Activated B cell treated with CpG ODN at 0.5 μM for 24 hours (primary cell): ENCODE data around the gene COG7. TPM values are rescaled to one million over a fixed set of nuclear protein-coding genes. Genes with fewer than 3 reads are reported as not detected.
"Not testable (repeated sequence)": the region's sequence is repeated elsewhere in the genome, so short reads cannot be mapped to it uniquely, and the experiment has no call there.

ENCODE experiments used
- ATAC-seq: fragments of 200-7000 bp; cut with Tn5 transposase; one replicate; pipeline ENCODE4 v1.10.0; 2021; ENCODE audit warnings: low read depth, mild to moderate bottlenecking, moderate library complexity
- CTCF ChIA-PET: fragments of 350-600 bp; sonication (Branson Sonifier 250); formaldehyde crosslinking; loops from one replicate; lab custom pipeline; 2021; ENCODE audit warnings: antibody characterized with exemption; lab: Charles Lee
- POLR2A ChIA-PET: fragments of 350-600 bp; sonication (Branson Sonifier 250); formaldehyde crosslinking; loops from one replicate; lab custom pipeline; 2021; ENCODE audit warnings: antibody characterized with exemption; lab: Charles Lee
- DNase-seq: peaks from one replicate; pipeline ENCODE4 v3.0.0; 2022
- H3K27ac Mint-ChIP-seq: one replicate; pipeline ENCODE4 v1.8.0; 2020; ENCODE audit warnings: mixed read lengths
- H3K27me3 Mint-ChIP-seq: one replicate; pipeline ENCODE4 v1.8.0; 2021; ENCODE audit warnings: mixed read lengths
- H3K36me3 Mint-ChIP-seq: one replicate; pipeline ENCODE4 v1.8.0; 2021; ENCODE audit warnings: low read depth, mixed read lengths
- H3K4me1 Mint-ChIP-seq: one replicate; pipeline ENCODE4 v1.8.0; 2021; ENCODE audit warnings: mixed read lengths
- H3K4me3 Mint-ChIP-seq: one replicate; pipeline ENCODE4 v1.8.0; 2020; ENCODE audit warnings: mild to moderate bottlenecking, mixed read lengths
- H3K9me3 Mint-ChIP-seq: one replicate; pipeline ENCODE4 v1.8.0; 2020; ENCODE audit warnings: mixed read lengths
- intact Hi-C: fragments of 100-400 bp; cut with micrococcal nuclease; formaldehyde crosslinking; loops from one replicate; pipeline ENCODE4 v1.15.1; 2024
- total RNA-seq: library from RNA; stranded (reverse); gene quantifications from 2 replicates; pipeline ENCODE4 v1.2.3, GENCODE V29; 2022
- TF ChIP-seq, protein P1 (sequence below): fragments of 200-600 bp; IDR thresholded peaks from one replicate; pipeline ENCODE4 v1.8.0; 2022; ENCODE audit warnings: antibody characterized with exemption, mild to moderate bottlenecking

Gene COG7
- total RNA-seq, 1 donor from 2014 or later = 20.2 TPM

DNA sequence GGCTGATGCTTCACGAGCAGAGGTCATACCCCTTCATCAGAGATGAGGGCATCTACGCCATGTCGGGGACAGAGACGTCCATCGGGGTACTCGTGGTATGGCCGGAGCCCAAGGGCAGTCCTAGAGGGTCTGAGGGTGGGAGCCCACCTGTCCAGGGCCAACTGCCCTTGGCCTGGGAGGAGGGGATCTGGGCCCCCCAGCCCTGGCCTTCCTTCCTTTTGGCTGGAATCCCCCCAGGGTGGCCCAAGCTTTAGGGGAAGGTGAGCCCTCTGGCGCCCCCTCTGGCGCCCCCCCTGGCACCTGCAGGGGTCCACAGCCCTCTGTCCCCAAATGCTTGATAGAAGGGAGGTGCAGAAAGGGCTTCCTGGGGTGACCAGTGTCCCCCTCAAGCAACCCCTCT lies 81.6 kb downstream of the COG7 start:
- ChIA-PET CTCF (no interaction called here), POLR2A (no interaction called here)
- H3K36me3 Mint-ChIP-seq = no peaks in the 10 kb centered on the region
- no peaks in the 10 kb centered on the region for H3K9me3 Mint-ChIP-seq
- H3K4me3 Mint-ChIP-seq = no peak overlapping the region
- DNase-seq (no peak), ATAC-seq (no peak)
- no peak overlapping the region for H3K27ac Mint-ChIP-seq
- intact Hi-C loops = no loop called here
- TF ChIP-seq, protein P1, sequence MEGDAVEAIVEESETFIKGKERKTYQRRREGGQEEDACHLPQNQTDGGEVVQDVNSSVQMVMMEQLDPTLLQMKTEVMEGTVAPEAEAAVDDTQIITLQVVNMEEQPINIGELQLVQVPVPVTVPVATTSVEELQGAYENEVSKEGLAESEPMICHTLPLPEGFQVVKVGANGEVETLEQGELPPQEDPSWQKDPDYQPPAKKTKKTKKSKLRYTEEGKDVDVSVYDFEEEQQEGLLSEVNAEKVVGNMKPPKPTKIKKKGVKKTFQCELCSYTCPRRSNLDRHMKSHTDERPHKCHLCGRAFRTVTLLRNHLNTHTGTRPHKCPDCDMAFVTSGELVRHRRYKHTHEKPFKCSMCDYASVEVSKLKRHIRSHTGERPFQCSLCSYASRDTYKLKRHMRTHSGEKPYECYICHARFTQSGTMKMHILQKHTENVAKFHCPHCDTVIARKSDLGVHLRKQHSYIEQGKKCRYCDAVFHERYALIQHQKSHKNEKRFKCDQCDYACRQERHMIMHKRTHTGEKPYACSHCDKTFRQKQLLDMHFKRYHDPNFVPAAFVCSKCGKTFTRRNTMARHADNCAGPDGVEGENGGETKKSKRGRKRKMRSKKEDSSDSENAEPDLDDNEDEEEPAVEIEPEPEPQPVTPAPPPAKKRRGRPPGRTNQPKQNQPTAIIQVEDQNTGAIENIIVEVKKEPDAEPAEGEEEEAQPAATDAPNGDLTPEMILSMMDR = no peak
- H3K27me3 Mint-ChIP-seq = no peaks in the 10 kb centered on the region
- no peaks in the 10 kb centered on the region for H3K4me1 Mint-ChIP-seq

DNA sequence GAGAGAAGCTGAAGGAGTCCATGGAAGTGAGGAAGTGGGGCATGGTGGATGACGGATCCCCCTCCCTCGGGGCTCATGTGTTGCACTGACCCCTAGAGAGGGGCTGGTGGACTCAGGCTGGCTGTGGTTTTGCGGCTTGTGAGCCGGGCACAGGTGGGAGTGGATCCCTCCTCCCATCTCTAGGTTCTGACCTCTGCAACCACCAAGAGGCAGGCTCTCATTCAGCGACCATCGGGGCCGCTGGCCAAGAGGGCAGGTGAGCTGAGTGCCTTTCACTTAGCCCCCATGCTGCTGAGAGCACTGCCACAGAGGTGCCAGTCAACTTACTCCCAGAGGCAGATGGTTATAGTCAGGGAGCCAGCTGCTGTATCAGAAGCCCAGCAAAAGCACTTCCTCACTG lies 83.6 kb downstream of the COG7 start:
- H3K36me3 Mint-ChIP-seq = no peaks in the 10 kb centered on the region
- ChIA-PET POLR2A (no interaction called here), CTCF (no interaction called here)
- ATAC-seq = no peak
- H3K27me3 Mint-ChIP-seq = no peaks in the 10 kb centered on the region
- no peak overlapping the region for H3K27ac Mint-ChIP-seq
- no peak for DNase-seq
- TF ChIP-seq, protein P1 = no peak
- intact Hi-C loops = no loop called here
- H3K4me3 Mint-ChIP-seq = no peak overlapping the region
- peaks cover 4% of the 10 kb centered on the region for H3K4me1 Mint-ChIP-seq
- no peaks in the 10 kb centered on the region for H3K9me3 Mint-ChIP-seq

DNA sequence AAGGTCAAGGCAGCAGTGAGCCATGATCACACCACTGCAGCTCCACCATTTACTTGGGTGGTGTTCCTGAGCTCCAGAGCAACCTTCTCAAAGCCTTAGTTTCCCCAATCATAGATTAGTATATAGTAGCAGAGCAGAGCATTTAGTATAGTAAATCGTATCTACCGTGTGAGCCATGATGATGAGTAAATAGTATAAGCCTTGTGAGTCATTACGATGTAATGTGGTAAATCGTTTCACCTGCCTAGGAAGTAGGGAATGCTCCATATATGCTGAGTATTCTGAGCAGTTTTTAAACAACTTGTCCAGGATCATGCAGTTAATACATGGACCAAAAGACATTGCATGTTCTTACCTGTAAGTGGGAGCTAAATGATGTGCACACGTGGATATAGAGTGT lies 84.5 kb downstream of the COG7 start:
- H3K27ac Mint-ChIP-seq = no peak overlapping the region
- DNase-seq (no peak), ATAC-seq (no peak)
- ChIA-PET POLR2A (no interaction called here), CTCF (no interaction called here)
- H3K9me3 Mint-ChIP-seq = no peaks in the 10 kb centered on the region
- no peaks in the 10 kb centered on the region for H3K27me3 Mint-ChIP-seq
- no peak overlapping the region for H3K4me3 Mint-ChIP-seq
- peaks cover 4% of the 10 kb centered on the region for H3K4me1 Mint-ChIP-seq
- intact Hi-C loops = no loop called here
- TF ChIP-seq, protein P1 = no peak
- H3K36me3 Mint-ChIP-seq = no peaks in the 10 kb centered on the region

- CTCF ChIA-PET = no interaction called here
- ATAC-seq = no peak
These were observed 85.0 kb downstream of the COG7 start for GRCh38 chr16:23367988-23368387.

DNA sequence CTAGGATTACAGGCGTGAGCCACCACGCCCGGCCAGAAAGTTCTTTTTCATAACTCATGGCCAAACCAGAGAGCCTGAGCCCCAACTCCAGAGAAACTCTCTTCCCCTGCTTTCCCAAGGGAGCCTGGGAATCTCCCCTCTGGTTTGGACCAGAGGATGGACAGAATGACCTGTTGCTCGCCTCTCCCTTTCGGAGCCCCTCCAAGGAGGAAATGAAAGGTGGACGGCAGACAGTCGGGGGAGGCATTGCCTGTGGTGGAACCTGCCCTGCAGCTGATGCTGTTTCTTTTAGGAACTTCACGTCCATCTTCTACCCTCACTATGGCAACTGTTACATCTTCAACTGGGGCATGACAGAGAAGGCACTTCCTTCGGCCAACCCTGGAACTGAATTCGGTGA lies 85.4 kb downstream of the COG7 start:
- POLR2A ChIA-PET = no interaction called here
- DNase-seq = no peak
- intact Hi-C loops = no loop called here
- no peak for ATAC-seq
- Mint-ChIP-seq H3K27me3 (no peaks in the 10 kb centered on the region), H3K4me3 (no peak overlapping the region), H3K36me3 (no peaks in the 10 kb centered on the region), H3K27ac (no peak overlapping the region), H3K9me3 (no peaks in the 10 kb centered on the region), H3K4me1 (peaks cover 4% of the 10 kb centered on the region)
- CTCF ChIA-PET = no interaction called here
- TF ChIP-seq, protein P1 = no peak

More at GRCh38 chr16:23367988-23368387, 85.0 kb downstream of the COG7 start:
- Mint-ChIP-seq H3K36me3 (no peaks in the 10 kb centered on the region), H3K27me3 (no peaks in the 10 kb centered on the region), H3K4me1 (peaks cover 4% of the 10 kb centered on the region), H3K9me3 (no peaks in the 10 kb centered on the region), H3K4me3 (no peak overlapping the region), H3K27ac (no peak overlapping the region)
- intact Hi-C loops = no loop called here
- POLR2A ChIA-PET = no interaction called here
- no peak for DNase-seq
- TF ChIP-seq, protein P1 = no peak

GRCh38 chr16:23366341-23366740 lies 86.6 kb downstream of the COG7 start:
- DNase-seq, H3K4me3 Mint-ChIP-seq, POLR2A ChIA-PET, H3K27ac Mint-ChIP-seq, H3K4me1 Mint-ChIP-seq, CTCF ChIA-PET, H3K9me3 Mint-ChIP-seq, intact Hi-C loops, ATAC-seq, H3K36me3 Mint-ChIP-seq, H3K27me3 Mint-ChIP-seq: not testable (repeated sequence)
